Activated T-cell treated with anti-CD3 and anti-CD28 coated beads, Interleukin-2, amount 50 U/mL, for 72 hours (primary cell): ENCODE results near the gene WASF1. TPM values are rescaled to one million over a fixed set of nuclear protein-coding genes. Genes with fewer than 3 reads are reported as not detected.
"Not testable (repeated sequence)": the region's sequence is repeated elsewhere in the genome, so short reads cannot be mapped to it uniquely, and the experiment has no call there.

Experiments used
- ATAC-seq, 2 donors: fragments of 150-1000 bp; cut with Tn5 transposase; replicated peaks in 1 of 2; 2 replicates each; pipeline ENCODE4 v1.10.0; 2021; ENCODE audit warnings: moderate library complexity in 2 of 2, mild to moderate bottlenecking in 1 of 2
- DNase-seq, 2 donors: peaks; one replicate each; pipeline ENCODE4 v3.0.0; 2021 to 2022; ENCODE audit warnings: mixed read lengths in 1 of 2
- H3K27ac Mint-ChIP-seq: one replicate; pipeline ENCODE4 v1.8.0; 2022; ENCODE audit warnings: mild to moderate bottlenecking, moderate library complexity, mixed read lengths
- H3K27me3 Mint-ChIP-seq: one replicate; pipeline ENCODE4 v1.8.0; 2022; ENCODE audit warnings: low read depth, mixed read lengths
- H3K36me3 Mint-ChIP-seq, 2 donors: one replicate each; pipeline ENCODE4 v1.8.0; 2022; ENCODE audit warnings: mixed read lengths in 2 of 2, mild to moderate bottlenecking in 1 of 2; ENCODE audit not compliant: insufficient read depth in 2 of 2
- H3K4me1 Mint-ChIP-seq: one replicate; pipeline ENCODE4 v1.8.0; 2022; ENCODE audit warnings: low read depth, mixed read lengths
- H3K4me3 Mint-ChIP-seq, 2 donors: one replicate each; pipeline ENCODE4 v1.8.0; 2022; ENCODE audit warnings: mild to moderate bottlenecking in 2 of 2, mixed read lengths in 2 of 2, moderate library complexity in 2 of 2
- H3K9me3 Mint-ChIP-seq, 2 donors: one replicate each; pipeline ENCODE4 v1.8.0; 2022; ENCODE audit warnings: mixed read lengths in 2 of 2
- total RNA-seq, 2 donors: library from RNA; stranded (reverse); gene quantifications; one replicate each; pipeline ENCODE4 v1.2.3, GENCODE V29; 2022

Gene WASF1
- total RNA-seq, 2 donors from 2014 or later: 2.6 to 3.3 TPM

DNA sequence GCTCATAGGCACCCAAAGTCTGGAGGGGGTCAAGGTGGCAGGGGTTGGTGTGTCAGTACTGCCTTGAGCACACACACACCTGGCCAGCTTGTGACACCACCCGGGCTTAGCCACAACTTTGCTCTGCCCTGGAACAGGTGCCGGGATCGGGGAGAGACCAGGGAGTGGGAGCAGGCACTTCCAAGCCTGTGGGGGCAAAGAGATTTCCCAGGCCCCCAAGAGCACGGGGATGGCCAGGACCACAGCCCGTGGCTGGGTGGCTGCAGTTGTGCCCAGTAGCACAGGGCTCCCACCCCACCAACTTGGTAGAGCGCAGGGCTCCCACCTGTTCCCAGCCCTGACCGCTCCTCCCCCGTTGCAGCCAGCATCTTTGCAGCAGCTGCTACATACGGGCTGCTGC lies 40.4 kb downstream of the WASF1 start:
- Mint-ChIP-seq H3K4me1 (no peaks in the 10 kb centered on the region), H3K4me3 (no peak overlapping the region), H3K27ac (no peak overlapping the region), H3K27me3 (peaks cover 17% of the 10 kb centered on the region), H3K36me3 (peaks cover 0 to 2% of the 10 kb centered on the region in 2 donors), H3K9me3 (no peaks in the 10 kb centered on the region)
- ATAC-seq (no peak), DNase-seq (no peak)

DNA sequence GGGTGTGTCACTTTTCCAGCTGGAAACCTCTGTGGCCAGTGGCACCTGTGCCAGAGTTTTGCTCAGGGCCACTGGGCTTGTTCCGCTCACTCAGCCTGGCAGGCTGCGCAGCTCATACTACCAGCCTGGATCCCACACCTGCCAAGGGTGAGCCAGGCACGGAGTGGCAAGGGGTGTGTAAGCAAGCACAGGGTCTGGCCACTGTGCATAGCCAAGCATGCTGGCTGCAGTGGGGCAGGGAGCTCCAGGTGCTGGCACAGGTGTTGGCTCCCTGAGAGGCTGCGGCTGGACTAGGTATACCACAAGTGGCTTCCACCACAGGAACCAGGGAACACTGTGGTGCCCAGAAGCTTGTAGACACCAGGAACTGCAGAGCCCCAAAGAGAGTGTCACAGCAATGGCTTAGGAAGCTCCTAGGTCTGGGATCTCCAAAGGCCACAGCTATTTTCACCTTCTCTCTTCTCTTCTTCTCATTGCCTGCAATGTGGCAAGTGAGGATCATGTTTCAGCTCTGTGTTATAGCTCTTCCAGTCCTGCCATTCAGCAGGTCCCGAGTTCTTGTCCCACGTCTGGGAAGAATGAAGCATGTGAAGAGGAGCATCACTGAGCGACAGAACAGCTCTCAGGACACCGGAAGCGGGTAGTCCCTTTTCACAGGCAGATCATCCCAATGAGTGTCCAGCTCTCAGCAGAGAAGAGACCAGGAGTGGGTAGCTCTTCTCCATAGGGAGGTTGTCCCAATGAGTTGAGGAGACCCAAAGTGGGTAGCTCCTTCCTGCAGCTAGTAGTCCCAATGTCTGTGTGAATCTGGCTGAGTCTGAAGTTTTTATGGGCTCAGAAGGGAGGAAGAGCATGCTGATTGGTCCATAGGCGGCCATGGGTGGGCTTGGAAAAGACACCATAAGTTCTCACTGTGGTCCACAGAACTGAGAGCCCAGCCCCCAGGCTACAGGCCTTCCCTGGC lies 41.3 kb downstream of the WASF1 start:
- Mint-ChIP-seq H3K27ac (no peak overlapping the region), H3K4me1 (no peaks in the 10 kb centered on the region), H3K4me3 (no peak overlapping the region), H3K27me3 (peaks cover 17% of the 10 kb centered on the region), H3K36me3 (peaks cover 0 to 2% of the 10 kb centered on the region in 2 donors), H3K9me3 (no peaks in the 10 kb centered on the region)
- ATAC-seq (no peak), DNase-seq (no peak)

DNA sequence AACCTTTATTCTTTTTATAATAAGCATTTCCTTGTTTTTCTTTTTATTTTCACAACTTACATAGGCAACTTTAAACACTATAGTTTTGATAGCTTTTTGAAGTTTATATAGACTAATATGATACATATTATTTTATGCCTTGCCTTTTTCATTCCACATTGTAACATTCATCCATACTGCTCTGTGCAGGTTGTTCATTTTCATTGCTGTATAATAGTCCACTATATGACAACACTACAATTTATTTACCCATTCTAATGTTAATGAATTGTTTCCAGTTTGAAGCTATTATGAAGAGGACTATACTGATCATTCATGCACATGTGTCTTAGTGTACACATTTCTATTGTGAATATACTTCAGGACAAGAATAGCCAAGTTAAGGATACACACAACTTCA lies 49.1 kb downstream of the WASF1 start:
- no peak overlapping the region for H3K27ac Mint-ChIP-seq
- no peaks in the 10 kb centered on the region for H3K9me3 Mint-ChIP-seq
- ATAC-seq: no peak

DNA sequence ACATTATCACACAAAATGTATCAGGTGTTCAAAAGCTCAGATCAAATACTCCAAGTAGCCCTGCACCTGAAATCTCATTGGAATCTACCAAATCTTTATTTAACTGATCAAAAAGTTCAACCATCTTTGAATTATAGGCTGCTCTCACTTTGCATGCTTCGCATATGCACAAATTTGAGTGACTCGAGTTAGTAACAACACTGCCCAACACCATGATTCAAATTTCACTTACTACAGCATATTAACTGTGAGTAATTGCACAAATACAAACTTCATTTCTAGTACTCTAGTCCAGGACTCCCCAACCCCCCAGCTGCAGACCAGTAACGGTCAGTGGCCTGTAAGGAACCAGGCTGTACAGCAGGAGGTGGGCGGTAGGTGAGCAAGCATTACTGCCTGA lies 51.1 kb downstream of the WASF1 start:
- no peak for ATAC-seq
- H3K36me3 Mint-ChIP-seq: no peaks in the 10 kb centered on the region
- H3K4me1 Mint-ChIP-seq: no peaks in the 10 kb centered on the region
- no peaks in the 10 kb centered on the region for H3K9me3 Mint-ChIP-seq
- H3K4me3 Mint-ChIP-seq: no peak overlapping the region
- no peaks in the 10 kb centered on the region for H3K27me3 Mint-ChIP-seq
- DNase-seq: no peak
- H3K27ac Mint-ChIP-seq: no peak overlapping the region

More for the DNA sequence above, 49.1 kb downstream of the WASF1 start:
- Mint-ChIP-seq H3K36me3 (no peaks in the 10 kb centered on the region), H3K4me3 (no peak overlapping the region), H3K27me3 (no peaks in the 10 kb centered on the region), H3K4me1 (no peaks in the 10 kb centered on the region)
- no peak for DNase-seq

DNA sequence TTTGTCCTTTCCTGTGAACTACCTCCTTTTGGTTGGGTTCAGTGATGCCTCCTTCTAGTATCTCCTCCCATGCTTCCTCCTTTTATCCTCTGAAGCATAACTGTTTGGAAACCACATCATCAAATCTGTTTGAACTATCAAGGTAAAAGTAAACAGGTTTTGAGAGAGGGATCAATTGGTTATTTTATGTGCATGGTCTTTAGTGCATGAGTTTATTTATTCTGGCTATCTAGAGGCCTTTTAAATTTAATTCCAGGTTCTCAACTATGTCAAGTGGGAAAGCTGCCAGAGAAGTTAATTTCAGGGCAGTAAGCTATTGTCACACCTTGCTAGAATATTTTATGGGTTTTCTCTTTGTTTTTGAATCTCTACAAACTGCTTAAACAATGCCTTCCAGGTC lies 54.1 kb downstream of the WASF1 start:
- Mint-ChIP-seq H3K36me3 (no peaks in the 10 kb centered on the region), H3K27ac (no peak overlapping the region), H3K9me3 (peaks cover 0 to 4% of the 10 kb centered on the region in 2 donors), H3K27me3 (no peaks in the 10 kb centered on the region), H3K4me3 (no peak overlapping the region), H3K4me1 (no peaks in the 10 kb centered on the region)
- DNase-seq: no peak
- ATAC-seq: no peak

DNA sequence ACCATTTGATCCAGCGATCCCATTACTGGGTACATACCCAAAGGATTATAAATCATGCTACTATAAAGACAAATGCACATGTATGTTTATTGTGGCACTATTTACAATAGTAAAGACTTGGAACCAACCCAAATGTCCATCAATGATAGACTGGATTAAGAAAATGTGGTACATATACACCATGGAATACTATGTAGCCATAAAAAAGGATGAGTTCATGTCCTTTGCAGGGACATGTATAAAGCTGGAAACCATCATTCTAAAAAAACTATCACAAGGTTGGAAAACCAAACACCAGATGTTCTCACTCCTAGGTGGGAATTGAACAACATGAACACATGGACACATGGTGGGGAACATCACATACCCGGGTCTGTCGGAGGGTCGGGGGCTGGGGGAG lies 57.8 kb downstream of the WASF1 start:
- H3K36me3 Mint-ChIP-seq, H3K4me1 Mint-ChIP-seq, H3K9me3 Mint-ChIP-seq, H3K4me3 Mint-ChIP-seq, H3K27me3 Mint-ChIP-seq, H3K27ac Mint-ChIP-seq, DNase-seq, ATAC-seq: not testable (repeated sequence)

DNA sequence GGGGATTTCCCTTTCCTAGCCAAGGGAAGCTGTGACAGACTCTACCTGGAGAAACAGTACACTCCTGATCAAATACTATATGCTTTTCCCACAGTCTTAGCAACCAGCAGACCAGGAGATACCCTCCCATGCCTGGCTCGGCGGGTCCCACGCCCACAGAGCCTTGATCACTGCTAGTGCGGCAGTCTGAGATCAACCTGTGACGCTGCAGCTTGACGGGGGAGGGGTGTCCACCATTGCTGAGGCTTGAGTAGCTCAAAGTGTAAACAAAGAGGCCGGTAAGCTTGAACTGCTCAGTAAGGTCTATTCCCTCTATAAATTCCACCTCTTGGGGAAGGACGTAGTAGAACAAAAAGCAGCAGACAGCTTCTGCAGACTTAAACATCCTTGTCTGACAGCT lies 63.2 kb downstream of the WASF1 start:
- Mint-ChIP-seq H3K4me1 (no peaks in the 10 kb centered on the region), H3K27me3 (no peaks in the 10 kb centered on the region), H3K9me3 (peaks cover 2 to 4% of the 10 kb centered on the region in 2 donors), H3K27ac (no peak overlapping the region), H3K4me3 (no peak overlapping the region), H3K36me3 (peaks cover 0 to 2% of the 10 kb centered on the region in 2 donors)
- ATAC-seq: no peak
- no peak for DNase-seq

DNA sequence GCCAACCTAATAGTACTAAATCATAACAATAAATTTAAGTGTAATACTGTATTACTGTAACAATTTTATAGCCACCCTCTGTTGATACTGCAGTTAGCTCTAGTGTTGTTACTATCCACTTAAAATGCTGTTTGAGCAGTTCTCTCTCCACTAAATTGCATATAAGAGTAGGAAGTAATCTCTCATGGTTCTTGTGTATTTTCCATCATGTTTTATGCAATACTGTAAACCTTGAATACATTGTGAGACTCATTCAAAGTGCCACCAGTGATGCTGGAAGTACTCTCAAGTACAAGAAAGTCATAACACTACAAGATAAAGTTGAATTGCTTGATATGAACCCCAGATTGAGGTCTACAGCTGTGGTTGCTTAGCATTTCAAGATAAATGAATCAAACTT lies 65.5 kb downstream of the WASF1 start:
- no peaks in the 10 kb centered on the region for H3K4me1 Mint-ChIP-seq
- no peak overlapping the region for H3K27ac Mint-ChIP-seq
- H3K4me3 Mint-ChIP-seq: no peak overlapping the region
- no peaks in the 10 kb centered on the region for H3K36me3 Mint-ChIP-seq
- DNase-seq: no peak
- H3K27me3 Mint-ChIP-seq: no peaks in the 10 kb centered on the region
- peaks cover 0 to 2% of the 10 kb centered on the region in 2 donors for H3K9me3 Mint-ChIP-seq
- ATAC-seq: no peak

DNA sequence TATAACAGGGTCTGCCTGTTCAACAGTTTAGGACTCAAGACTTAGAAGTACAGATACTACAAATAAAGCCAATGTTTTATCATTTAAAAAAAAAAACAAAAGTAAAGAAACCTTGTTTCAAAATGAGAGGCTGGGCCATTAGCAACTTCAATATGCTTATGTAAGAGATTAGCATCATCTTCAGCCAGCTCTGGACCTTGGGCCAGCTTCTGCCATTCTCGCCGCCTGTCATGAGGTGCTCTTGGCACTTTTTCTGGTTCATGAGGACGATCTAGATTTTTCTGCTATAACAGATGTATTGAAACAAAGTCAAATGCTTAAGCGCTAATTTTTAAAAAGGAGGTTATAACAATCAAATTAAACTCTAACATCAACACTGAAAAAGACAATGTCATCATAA lies 74.2 kb downstream of the WASF1 start:
- H3K9me3 Mint-ChIP-seq: no peaks in the 10 kb centered on the region
- H3K4me3 Mint-ChIP-seq: no peak overlapping the region
- no peaks in the 10 kb centered on the region for H3K4me1 Mint-ChIP-seq
- no peaks in the 10 kb centered on the region for H3K27me3 Mint-ChIP-seq
- no peak for ATAC-seq
- H3K36me3 Mint-ChIP-seq: no peaks in the 10 kb centered on the region
- DNase-seq: no peak
- H3K27ac Mint-ChIP-seq: no peak overlapping the region

DNA sequence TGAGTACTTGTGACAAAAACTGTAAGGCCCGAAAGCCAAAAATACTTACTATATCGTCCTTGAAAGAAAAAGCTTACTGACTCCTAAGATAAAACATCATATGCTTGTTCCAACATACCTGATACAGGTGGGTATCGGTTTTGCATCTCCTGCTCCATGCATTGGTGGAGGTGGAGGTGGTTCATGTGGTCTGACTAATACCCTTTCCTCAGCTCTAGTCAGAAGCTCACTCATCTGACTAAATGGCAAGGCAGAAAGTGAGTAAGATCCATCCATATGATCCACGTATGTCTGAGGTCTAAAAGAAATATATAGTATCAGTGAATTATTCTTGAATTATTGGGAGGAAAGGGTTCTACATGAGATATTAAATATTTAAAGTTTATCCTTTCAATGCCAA lies 76.2 kb downstream of the WASF1 start:
- Mint-ChIP-seq H3K27me3 (no peaks in the 10 kb centered on the region), H3K4me1 (no peaks in the 10 kb centered on the region), H3K36me3 (no peaks in the 10 kb centered on the region), H3K4me3 (no peak overlapping the region), H3K9me3 (no peaks in the 10 kb centered on the region), H3K27ac (no peak overlapping the region)
- no peak for DNase-seq
- no peak for ATAC-seq

DNA sequence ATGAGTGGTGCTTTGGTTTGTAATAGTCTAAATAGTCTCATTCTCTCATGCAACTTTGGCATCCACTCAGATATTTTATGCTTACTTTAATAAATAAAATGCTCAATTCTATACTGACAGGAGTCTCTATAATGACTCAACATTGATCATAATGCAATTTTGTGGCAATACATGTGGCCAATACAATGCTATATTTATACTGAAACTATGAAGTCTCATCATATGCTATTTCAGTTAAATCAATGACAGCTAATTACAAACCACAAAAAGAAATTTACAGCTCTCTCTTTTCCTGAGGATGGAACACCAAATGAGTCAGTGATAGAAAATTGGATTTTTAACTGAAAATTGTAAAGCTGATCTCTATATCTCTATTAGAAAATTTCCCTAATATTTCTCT lies 77.1 kb downstream of the WASF1 start:
- DNase-seq (no peak), ATAC-seq (no peak)
- no peaks in the 10 kb centered on the region for H3K36me3 Mint-ChIP-seq
- no peaks in the 10 kb centered on the region for H3K9me3 Mint-ChIP-seq
- no peaks in the 10 kb centered on the region for H3K4me1 Mint-ChIP-seq
- H3K27me3 Mint-ChIP-seq: no peaks in the 10 kb centered on the region
- H3K27ac Mint-ChIP-seq: no peak overlapping the region
- H3K4me3 Mint-ChIP-seq: no peak overlapping the region

DNA sequence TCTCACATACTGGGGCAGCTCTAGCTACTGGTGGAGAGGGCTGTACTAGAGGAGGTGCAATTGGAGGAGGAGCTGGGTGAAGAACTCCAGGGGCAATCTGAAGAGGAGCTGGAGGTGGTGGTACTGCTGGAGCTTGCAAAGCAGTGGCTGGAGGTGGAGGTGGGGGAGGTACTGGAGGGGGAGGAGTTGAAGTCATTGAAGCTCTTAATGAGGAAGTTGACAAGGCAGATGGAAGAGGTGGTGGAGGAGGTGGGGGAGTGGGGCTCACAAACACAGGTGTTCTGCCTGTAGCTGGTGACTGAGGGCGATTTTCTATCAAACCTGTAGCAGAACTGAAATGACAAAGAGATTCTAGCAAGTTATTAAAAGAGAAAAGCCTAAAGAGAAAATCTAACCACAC lies 77.6 kb downstream of the WASF1 start:
- H3K4me3 Mint-ChIP-seq: no peak overlapping the region
- DNase-seq: no peak
- no peaks in the 10 kb centered on the region for H3K27me3 Mint-ChIP-seq
- no peak for ATAC-seq
- H3K4me1 Mint-ChIP-seq: no peaks in the 10 kb centered on the region
- no peak overlapping the region for H3K27ac Mint-ChIP-seq
- H3K9me3 Mint-ChIP-seq: no peaks in the 10 kb centered on the region
- H3K36me3 Mint-ChIP-seq: no peaks in the 10 kb centered on the region

DNA sequence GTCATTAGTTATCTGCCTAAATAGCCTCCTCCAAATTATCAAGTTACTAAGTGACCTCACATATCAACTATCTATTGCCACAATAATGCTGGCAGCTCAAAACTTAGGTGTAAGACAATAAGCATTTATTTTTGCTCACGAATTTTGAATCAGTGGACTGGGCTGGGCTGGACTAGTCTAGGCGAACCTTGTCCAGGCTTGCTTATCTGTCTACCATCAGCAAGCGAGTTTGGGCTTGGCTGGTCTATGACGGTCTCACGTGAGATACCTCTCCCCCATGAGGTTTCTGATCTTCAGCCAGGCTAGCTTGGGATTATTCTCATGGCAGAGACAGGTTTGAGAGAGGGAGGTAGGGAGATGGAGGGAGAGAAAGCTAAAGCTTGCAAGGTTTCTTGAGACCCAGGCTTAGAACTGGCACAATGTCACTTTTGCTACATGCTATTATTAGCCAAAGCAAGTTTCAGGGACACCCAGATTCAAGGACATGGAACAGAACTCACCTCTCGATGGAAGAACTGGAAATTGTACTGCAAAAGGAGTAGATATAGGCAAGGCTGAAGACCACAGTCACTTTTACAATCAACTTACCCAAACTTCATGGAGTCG lies 80.9 kb downstream of the WASF1 start:
- Mint-ChIP-seq H3K27ac (no peak overlapping the region), H3K9me3 (no peaks in the 10 kb centered on the region), H3K27me3 (no peaks in the 10 kb centered on the region), H3K36me3 (no peaks in the 10 kb centered on the region), H3K4me1 (no peaks in the 10 kb centered on the region), H3K4me3 (no peak overlapping the region)
- ATAC-seq (no peak), DNase-seq (no peak)
